Right lobe of liver (tissue), 6 donors: ENCODE measurements around the gene NCOA3. TPM values are rescaled to one million over a fixed set of nuclear protein-coding genes. Genes with fewer than 3 reads are reported as not detected.

Experiments used
- ATAC-seq, 4 donors: fragments of 200-7000 bp; cut with Tn5 transposase; one replicate each; pipeline ENCODE4 v1.9.1; 2020; ENCODE audit warnings: mild to moderate bottlenecking in 4 of 4, moderate library complexity in 4 of 4
- DNase-seq, 3 donors: peaks; one replicate each; pipeline ENCODE4 v3.0.0-alpha.2; 2020
- H3K27ac ChIP-seq, 3 donors: fragments of 200-600 bp; one replicate each; pipeline ENCODE4 v1.8.0; 2022
- H3K27me3 ChIP-seq, 2 donors: fragments of 200-600 bp; one replicate each; pipeline ENCODE4 v1.8.0; 2022
- H3K36me3 ChIP-seq, 4 donors: fragments of 200-600 bp; sonication (generic) in 1 of 4; one replicate each; pipeline versions ENCODE4 v1.5.1 to v1.8.0; 2017 to 2022; ENCODE audit warnings: control low read depth in 1 of 4
- H3K4me1 ChIP-seq, 4 donors: fragments of 200-600 bp; sonication (generic) in 1 of 4; one replicate each; pipeline versions ENCODE4 v1.5.1 to v1.8.0; 2017 to 2022; ENCODE audit warnings: control low read depth in 1 of 4
- H3K4me3 ChIP-seq, 3 donors: fragments of 200-600 bp; one replicate each; pipeline ENCODE4 v1.8.0; 2022
- H3K9me3 ChIP-seq, 4 donors: fragments of 200-600 bp; sonication (generic) in 1 of 4; one replicate each; pipeline versions ENCODE4 v1.5.1 to v1.8.0; 2017 to 2022; ENCODE audit warnings: control low read depth in 1 of 4
- POLR2A ChIP-seq: fragments of 450-650 bp; IDR thresholded peaks from one replicate; pipeline ENCODE4 v1.6.1; 2017; ENCODE audit warnings: antibody characterized with exemption, mild to moderate bottlenecking
- WGBS: methylation state at CpG from one replicate; pipeline ENCODE4 v1.1.6; 2018; ENCODE audit warnings: low coverage, low lambda C conversion rate; ENCODE audit not compliant: insufficient coverage; ENCODE audit errors: missing lambda C conversion rate; 5-methylcytosine and 5-hydroxymethylcytosine counted together
- intact Hi-C, 2 donors: fragments of 100-400 bp; cut with DNase I; formaldehyde crosslinking; loops; one replicate each; pipeline versions ENCODE4 v1.11.2 to v1.14.1; 2022
- total RNA-seq, 6 experiments: library from RNA; depleted of rRNA in 2 of 6; stranded (reverse); fragments of >200 nt in 2 of 6; fragmentation: NEBNext Ultra II Directional in 3 of 6; extraction: Animal tissue kit (Norgen Biotek cat#: 25700) in 3 of 6; gene quantifications; one replicate each; pipeline versions ENCODE4 v1.1.0 to v1.2.4, GENCODE V29; 2016 to 2023
- TF ChIP-seq, protein P1 (sequence below), 4 donors: fragments of 200-600 bp in 3 of 4; fragments of 450-650 bp in 1 of 4; IDR thresholded peaks; one replicate each; pipeline versions ENCODE4 v1.5.1 to v1.8.0; 2016 to 2022; ENCODE audit warnings: antibody characterized with exemption in 4 of 4, mild to moderate bottlenecking in 2 of 4
- donor health status: DM: no; HTN: yes; CAD: no.
- donor health status: DM: no; HTN: no; CAD: no.
- donor health status: DM: no; HTN: no; CAD: no.
- donor health status: DM: no; HTN: yes; CAD: no.
- donor health status: DM: no; HTN: yes; CAD: no.

Gene NCOA3
- total RNA-seq, 6 experiments from 2014 or later: 11.2 to 15.1 (median 13.8) TPM

DNA sequence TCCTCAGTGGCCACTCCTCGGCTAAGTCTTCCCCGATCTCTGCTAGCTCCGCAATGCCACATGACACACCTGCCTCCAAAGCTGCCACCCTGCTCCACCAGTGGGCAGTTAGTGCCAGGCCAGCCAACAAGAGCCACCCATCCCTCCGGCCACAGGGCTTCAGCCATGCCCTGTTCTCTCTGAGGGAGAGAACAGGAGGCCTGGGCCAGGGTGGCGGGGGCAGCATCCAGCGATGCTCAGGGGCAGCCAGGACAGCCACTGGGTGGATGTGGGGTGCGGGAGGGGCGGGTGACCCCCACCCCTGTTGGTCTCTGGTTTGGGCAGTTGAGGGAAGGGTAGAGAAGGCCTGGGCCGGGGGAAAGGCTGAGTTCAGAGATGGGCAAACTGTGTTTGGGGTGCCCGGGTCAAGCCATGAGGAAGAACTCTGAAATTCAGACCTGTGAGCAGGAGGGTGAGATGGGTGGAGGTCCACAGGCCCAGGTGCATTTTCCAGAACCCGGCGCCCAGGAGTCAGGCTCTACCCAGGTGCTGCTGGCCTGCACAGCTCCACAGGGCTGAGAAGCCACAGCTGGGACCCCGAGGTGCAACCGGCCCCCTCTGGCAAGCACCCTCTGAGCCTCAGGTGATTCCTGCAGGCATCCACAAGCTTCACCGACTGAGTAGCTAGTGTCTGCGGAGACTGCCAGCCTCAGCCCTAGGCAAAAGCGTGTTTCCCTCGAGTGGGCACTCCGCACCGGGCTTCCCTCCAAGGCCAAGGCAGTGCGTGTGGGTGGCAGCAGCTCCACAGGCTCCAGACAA is 192.5 kb downstream of the NCOA3 start:
- 91% methylated on average over 8 of the region's 21 CpGs for WGBS
- Histone ChIP-seq H3K9me3 (peaks cover 0 to 7% (median 2%) of the 10 kb centered on the region in 4 donors), H3K36me3 (peaks cover 0 to 2% (median 0%) of the 10 kb centered on the region in 4 donors), H3K4me3 (no peak overlapping the region), H3K27me3 (no peaks in the 10 kb centered on the region), H3K4me1 (no peaks in the 10 kb centered on the region), H3K27ac (no peak overlapping the region)
- ATAC-seq (no peak), DNase-seq (no peak)
- TF ChIP-seq POLR2A: no peak
- TF ChIP-seq, protein P1, sequence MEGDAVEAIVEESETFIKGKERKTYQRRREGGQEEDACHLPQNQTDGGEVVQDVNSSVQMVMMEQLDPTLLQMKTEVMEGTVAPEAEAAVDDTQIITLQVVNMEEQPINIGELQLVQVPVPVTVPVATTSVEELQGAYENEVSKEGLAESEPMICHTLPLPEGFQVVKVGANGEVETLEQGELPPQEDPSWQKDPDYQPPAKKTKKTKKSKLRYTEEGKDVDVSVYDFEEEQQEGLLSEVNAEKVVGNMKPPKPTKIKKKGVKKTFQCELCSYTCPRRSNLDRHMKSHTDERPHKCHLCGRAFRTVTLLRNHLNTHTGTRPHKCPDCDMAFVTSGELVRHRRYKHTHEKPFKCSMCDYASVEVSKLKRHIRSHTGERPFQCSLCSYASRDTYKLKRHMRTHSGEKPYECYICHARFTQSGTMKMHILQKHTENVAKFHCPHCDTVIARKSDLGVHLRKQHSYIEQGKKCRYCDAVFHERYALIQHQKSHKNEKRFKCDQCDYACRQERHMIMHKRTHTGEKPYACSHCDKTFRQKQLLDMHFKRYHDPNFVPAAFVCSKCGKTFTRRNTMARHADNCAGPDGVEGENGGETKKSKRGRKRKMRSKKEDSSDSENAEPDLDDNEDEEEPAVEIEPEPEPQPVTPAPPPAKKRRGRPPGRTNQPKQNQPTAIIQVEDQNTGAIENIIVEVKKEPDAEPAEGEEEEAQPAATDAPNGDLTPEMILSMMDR (IDR thresholded peaks at IDR 0.05): no peak
- intact Hi-C loops: no loop called here

DNA sequence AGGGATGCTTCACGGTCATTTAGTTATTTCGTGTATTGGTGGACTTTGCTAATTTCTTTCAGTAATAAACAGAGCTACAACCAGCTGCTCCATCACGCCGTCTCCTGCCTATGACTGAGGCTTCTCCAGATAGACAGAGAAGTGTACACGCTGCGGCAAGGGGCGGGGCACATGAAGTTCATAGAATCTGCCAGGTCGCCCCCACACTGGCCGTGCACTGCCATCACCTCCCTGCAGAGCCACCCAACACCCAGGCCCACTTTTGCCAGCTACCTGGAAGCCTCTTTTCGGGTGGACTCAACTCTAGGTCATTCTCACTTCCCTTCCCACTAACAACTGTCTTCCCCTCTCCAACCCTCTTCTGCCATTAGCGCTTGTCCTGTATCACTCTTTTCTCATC is 195.2 kb downstream of the NCOA3 start:
- H3K4me3 ChIP-seq: no peak overlapping the region
- H3K36me3 ChIP-seq: peaks cover 0 to 2% (median 0%) of the 10 kb centered on the region in 4 donors
- intact Hi-C loops: no loop called here
- DNase-seq (no peak), ATAC-seq (no peak)
- no peaks in the 10 kb centered on the region for H3K27me3 ChIP-seq
- WGBS: 91% methylated on average over 8 of the region's 11 CpGs
- peaks cover 0 to under 1% (median 0%) of the 10 kb centered on the region in 4 donors for H3K9me3 ChIP-seq
- no peaks in the 10 kb centered on the region for H3K4me1 ChIP-seq
- TF ChIP-seq, protein P1 (IDR thresholded peaks at IDR 0.05): no peak
- no peak overlapping the region for H3K27ac ChIP-seq

DNA sequence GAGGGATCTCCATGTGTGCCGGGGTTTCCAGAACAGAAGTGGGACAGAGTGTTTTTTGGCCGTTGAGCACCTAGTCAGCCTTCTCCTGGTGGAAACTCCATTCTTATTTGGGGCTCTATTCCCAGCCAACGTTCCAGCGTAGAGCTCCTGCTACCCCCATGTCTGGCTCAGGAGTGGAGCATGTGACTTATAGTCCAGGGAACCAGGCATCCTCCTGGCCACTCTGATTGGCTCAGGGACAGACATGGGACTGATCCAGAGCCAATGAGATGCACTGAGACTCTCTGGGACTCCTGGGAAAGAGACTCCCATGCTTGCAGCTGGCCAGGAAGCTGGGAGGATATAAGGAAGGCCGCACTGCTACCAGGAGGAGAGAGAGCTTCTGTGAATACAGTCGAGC is 196.5 kb downstream of the NCOA3 start:
- no peak overlapping the region for H3K4me3 ChIP-seq
- H3K9me3 ChIP-seq: no peaks in the 10 kb centered on the region
- 100% methylated on average over 2 of the region's 6 CpGs for WGBS
- H3K27ac ChIP-seq: no peak overlapping the region
- H3K27me3 ChIP-seq: no peaks in the 10 kb centered on the region
- H3K36me3 ChIP-seq: peaks cover 0 to 2% (median 0%) of the 10 kb centered on the region in 4 donors
- ATAC-seq (no peak), DNase-seq (no peak)
- TF ChIP-seq POLR2A: no peak
- TF ChIP-seq, protein P1 (IDR thresholded peaks at IDR 0.05): no peak
- no peaks in the 10 kb centered on the region for H3K4me1 ChIP-seq
- intact Hi-C loops: no loop called here

DNA sequence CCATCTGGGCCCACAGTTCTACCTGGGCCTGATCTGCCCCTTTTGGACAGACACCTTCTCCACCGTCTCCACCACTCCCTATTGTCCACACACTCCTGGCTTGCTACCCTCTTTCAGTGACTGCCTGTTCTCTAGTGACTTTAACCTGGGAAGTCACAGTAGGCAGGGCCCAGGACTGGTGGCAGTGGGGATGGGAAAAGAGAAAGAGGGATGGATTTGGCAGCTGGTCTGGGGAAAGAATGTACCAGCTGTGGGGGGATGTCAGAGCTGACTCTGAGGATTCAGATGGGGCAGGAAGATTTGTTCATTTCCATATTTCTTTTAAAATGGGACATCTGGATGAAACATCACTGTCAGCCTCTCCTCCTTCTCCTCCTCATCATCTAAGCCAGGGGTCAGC is 198.1 kb downstream of the NCOA3 start:
- no peak for ATAC-seq

More for the DNA sequence above, 198.1 kb downstream of the NCOA3 start:
- no peak overlapping the region for H3K27ac ChIP-seq
- 50% methylated on average over 1 of the region's 1 CpG for WGBS
- no peak overlapping the region for H3K4me3 ChIP-seq
- no peak for TF ChIP-seq POLR2A
- TF ChIP-seq, protein P1 (IDR thresholded peaks at IDR 0.05): no peak
- no peaks in the 10 kb centered on the region for H3K4me1 ChIP-seq
- no peaks in the 10 kb centered on the region for H3K27me3 ChIP-seq
- H3K9me3 ChIP-seq: no peaks in the 10 kb centered on the region
- H3K36me3 ChIP-seq: peaks cover 0 to 2% (median 0%) of the 10 kb centered on the region in 4 donors
- intact Hi-C loops: no loop called here
- DNase-seq: no peak
